ENCODE data around the gene SLC39A11. TPM values are rescaled to one million over a fixed set of nuclear protein-coding genes. Genes with fewer than 3 reads are reported as not detected.

The SLC39A11 gene
- total RNA-seq, 1 experiment from 2014 or later: 46.4 TPM

DNA sequence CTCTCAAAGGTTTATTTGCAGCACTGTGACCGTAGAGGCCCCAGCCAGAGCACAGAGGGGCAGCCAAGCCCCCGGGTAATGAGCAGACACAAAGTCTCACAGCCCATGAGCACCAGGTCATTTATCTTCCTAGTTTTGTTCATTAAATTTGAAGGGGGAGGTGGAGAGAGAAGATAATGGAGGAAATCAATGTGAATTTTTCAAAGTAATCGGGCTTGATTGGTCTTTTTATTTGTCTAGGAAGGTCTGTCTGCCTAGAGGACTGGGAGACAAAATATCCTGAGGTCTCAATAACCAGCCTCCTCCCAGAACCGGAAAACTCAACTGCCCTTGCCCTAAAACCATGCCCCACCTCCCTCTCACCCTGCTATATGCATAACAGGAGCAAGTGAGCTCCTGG, 189.0 kb downstream of the SLC39A11 start:
- Histone ChIP-seq H3K4me1 (ENCODE audit: control insufficient read depth in 1 of 2, insufficient read depth in 2 of 2, low read length in 2 of 2) (peaks cover 8 to 19% of the 10 kb centered on the region in 2 experiments), H4K20me1 (ENCODE audit: insufficient read depth) (no peaks in the 10 kb centered on the region), H3K9me2 (ENCODE audit: insufficient read depth) (no peaks in the 10 kb centered on the region), H3K27me3 (ENCODE audit: insufficient read depth, low read length) (no peaks in the 10 kb centered on the region), H3K9ac (ENCODE audit: low read length) (no peak overlapping the region), H3K4me3 (replicated peaks in 1 of 2; ENCODE audit: low read depth in 1 of 2, low read length in 2 of 2) (no peak overlapping the region), H3K4me2 (ENCODE audit: low read length) (no peak overlapping the region), H3K27ac (ENCODE audit: low read depth, low read length) (no peak overlapping the region), H3K79me2 (ENCODE audit: insufficient read depth, low read length) (no peaks in the 10 kb centered on the region), H3K36me3 (ENCODE audit: control insufficient read depth in 1 of 2, insufficient read depth in 2 of 2, low read length in 2 of 2) (no peaks in the 10 kb centered on the region), H3K9me3 (ENCODE audit: control insufficient read depth in 1 of 2, insufficient read depth in 1 of 2, low read depth in 1 of 2, low read length in 2 of 2) (no peaks in the 10 kb centered on the region), H2AFZ (ENCODE audit: low read depth, low read length, poor library complexity, severe bottlenecking) (no peak overlapping the region)
- TF ChIP-seq SP1 (IDR thresholded peaks at IDR 0.05; ENCODE audit: low read depth) (no peak), EZH2phosphoT487 (IDR thresholded peaks at IDR 0.05; ENCODE audit: borderline replicate concordance) (no peak), CBX3 (IDR thresholded peaks at IDR 0.05; ENCODE audit: low read depth) (no peak), JUND (IDR thresholded peaks at IDR 0.05) (no peak), ZNF274 (IDR thresholded peaks at IDR 0.05; ENCODE audit: low read depth, low read length) (no peak), SRF (IDR thresholded peaks at IDR 0.05; ENCODE audit: low read depth) (no peak), POLR2AphosphoS5 (IDR thresholded peaks at IDR 0.05; ENCODE audit: low read depth, low read length) (no peak), ELF1 (IDR thresholded peaks at IDR 0.05; ENCODE audit: borderline replicate concordance, low read depth) (no peak), ZBTB33 (IDR thresholded peaks at IDR 0.05; ENCODE audit: extremely low read depth, insufficient replicate concordance, low read length) (no peak), TCF7L2 (IDR thresholded peaks at IDR 0.05; ENCODE audit: borderline replicate concordance, extremely low read depth, insufficient read depth, insufficient read length) (no peak), ZFX (IDR thresholded peaks at IDR 0.05) (no peak), REST (IDR thresholded peaks at IDR 0.05; ENCODE audit: low read depth) (no peak), ATF3 (IDR thresholded peaks at IDR 0.05) (no peak), FOSL1 (IDR thresholded peaks at IDR 0.05; ENCODE audit: low read depth) (no peak)
- RAD21 ChIA-PET (ENCODE audit: low non-redundant PET in 1 of 2, low total read pairs in 2 of 2, uncharacterized antibody in 2 of 2, unreplicated experiment in 2 of 2): no interaction called here
- ATAC-seq (no peak), DNase-seq (ENCODE audit: low read depth, low spot score) (no peak)
- BruUV-seq (replicated peaks): no TSS peak
- POLR2A ChIA-PET: no interaction called here
- intact Hi-C loops (cut with micrococcal nuclease): no loop called here
- CTCF ChIA-PET: no interaction called here
